OCI-LY1 (cell line): Measurements from ENCODE around the gene RHEB.

Experiments used
- CTCF ChIP-seq: fragments of 200-600 bp; sonication (generic), shearing (Covaris generic); IDR thresholded peaks from 2 replicates; pipeline ENCODE4 v1.5.1; 2017; ENCODE audit warnings: mild to moderate bottlenecking, antibody characterized with exemption, low read length, moderate library complexity, mixed read lengths
- EZH2 ChIP-seq: fragments of 200-600 bp; sonication (generic), shearing (Covaris generic); IDR thresholded peaks from 2 replicates; pipeline ENCODE4 v1.8.0; 2017; ENCODE audit warnings: borderline replicate concordance, mixed run types, mild to moderate bottlenecking, antibody characterized with exemption, low read length, moderate library complexity, mixed read lengths

DNA sequence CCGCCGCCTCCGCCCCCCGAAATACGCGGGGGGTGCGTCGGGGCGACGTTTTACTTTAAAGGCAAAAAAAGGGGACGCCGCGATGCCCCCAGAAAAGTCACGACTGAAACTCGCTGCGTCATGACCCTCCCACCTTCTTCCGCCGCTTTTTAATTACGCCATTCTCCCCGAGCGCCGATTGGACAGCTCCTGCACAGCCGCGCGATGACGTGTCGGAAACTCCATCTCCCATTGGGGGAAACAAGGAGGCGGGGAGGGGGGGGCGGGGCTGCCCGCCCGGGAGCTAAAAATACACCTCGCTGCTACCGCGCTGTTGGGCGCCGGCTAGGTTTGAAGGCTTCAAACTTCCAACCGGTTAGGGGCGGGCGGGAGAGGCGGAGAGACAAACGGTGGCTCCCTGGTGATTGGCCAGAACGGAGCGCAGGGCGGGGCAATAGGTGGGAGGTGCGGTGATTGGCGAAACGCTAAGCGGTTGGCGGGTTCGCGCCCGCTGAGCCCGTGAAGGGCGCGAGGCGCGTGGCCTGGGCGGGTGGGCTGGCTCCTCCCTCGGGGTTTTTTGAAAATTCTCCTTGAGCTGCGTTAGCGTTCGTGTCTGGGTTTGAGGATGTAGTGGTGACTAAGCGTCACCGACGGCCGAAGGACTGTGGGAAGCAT, at the start of gene RHEB:
- no peak for TF ChIP-seq CTCF
- no peak for TF ChIP-seq EZH2
